K562 (cell line): ENCODE results near the gene ZBTB43. TPM values are rescaled to one million over a fixed set of nuclear protein-coding genes. Genes with fewer than 3 reads are reported as not detected.
A peak's percentile ranks its signal among the peaks of the same experiment; 100 is the strongest.

Experiments used
- ATF1 ChIP-seq, 2 experiments: fragments of 450-650 bp in 1 of 2; IDR thresholded peaks; 2 replicates each; pipeline ENCODE4 v1.6.1; 2016; ENCODE audit warnings: missing compliant biosample characterization in 1 of 2, missing genetic modification characterization in 1 of 2
- ATF7 ChIP-seq: fragments of 450-650 bp; IDR thresholded peaks from 2 replicates; pipeline ENCODE4 v1.7.1; 2014; ENCODE audit warnings: mild to moderate bottlenecking, moderate library complexity
- BHLHE40 ChIP-seq: IDR thresholded peaks from 2 replicates; pipeline ENCODE4 v1.6.1; 2011; ENCODE audit warnings: low read length, improper control_type of control experiment
- HDAC2 ChIP-seq: fragments of 450-650 bp; IDR thresholded peaks from 2 replicates; pipeline ENCODE4 v1.6.1; 2016; ENCODE audit warnings: mild to moderate bottlenecking
- HOMEZ ChIP-seq: fragments of 250-450 bp; sonication (Bioruptor Pico); IDR thresholded peaks from 2 replicates; pipeline ENCODE4 v1.4.0; 2020; ENCODE audit warnings: mild to moderate bottlenecking, moderate library complexity
- JUND ChIP-seq, 2 experiments: IDR thresholded peaks; 2 replicates in 1 of 2; 3 replicates in 1 of 2; pipeline ENCODE4 v1.6.1; 2011; ENCODE audit warnings: borderline replicate concordance in 2 of 2, low read depth in 2 of 2, low read length in 2 of 2, improper control_type of control experiment in 1 of 2, missing biosample characterization in 1 of 2, missing genetic modification characterization in 1 of 2, missing genetic modification reagents in 1 of 2
- MEIS2 ChIP-seq: fragments of 450-650 bp; IDR thresholded peaks from 2 replicates; pipeline ENCODE4 v1.6.1; 2014; ENCODE audit warnings: mild to moderate bottlenecking; ENCODE audit not compliant: partially characterized antibody
- NR3C1 ChIP-seq: sonication (generic); formaldehyde crosslinking; IDR thresholded peaks from 2 replicates; pipeline ENCODE4 v1.8.1; 2022; ENCODE audit warnings: missing genetic modification reagents
- POLR2A ChIP-seq: fragments of 450-650 bp; conservative IDR thresholded peaks from 2 replicates; pipeline ENCODE4 v1.6.1; 2016
- PTTG1 ChIP-seq: fragments of 450-650 bp; IDR thresholded peaks from 2 replicates; pipeline ENCODE4 v1.6.1; 2016; ENCODE audit warnings: low read depth, mild to moderate bottlenecking, missing genetic modification characterization, missing compliant biosample characterization
- PURB ChIP-seq: sonication (generic); formaldehyde crosslinking; IDR thresholded peaks from 2 replicates; pipeline ENCODE4 v1.9.0; 2021; ENCODE audit warnings: low read depth, mild to moderate bottlenecking, missing genetic modification reagents
- RBFOX2 ChIP-seq: fragments of 200-400 bp; formaldehyde crosslinking; IDR thresholded peaks from 2 replicates; pipeline ENCODE4 v1.6.1; 2017; ENCODE audit warnings: low read depth, mild to moderate bottlenecking, low read length, moderate library complexity
- RBM17 ChIP-seq: fragments of 200-400 bp; formaldehyde crosslinking; IDR thresholded peaks from 2 replicates; pipeline ENCODE4 v1.6.1; 2017; ENCODE audit warnings: low read depth, mild to moderate bottlenecking, low read length, borderline replicate concordance
- STAT6 ChIP-seq: sonication (generic); formaldehyde crosslinking; IDR thresholded peaks from 2 replicates; pipeline ENCODE4 v1.8.1; 2023; ENCODE audit warnings: mild to moderate bottlenecking, missing genetic modification reagents
- THAP12 ChIP-seq: fragments of 250-450 bp; sonication (Bioruptor Pico); IDR thresholded peaks from 2 replicates; pipeline ENCODE4 v1.9.0; 2021; ENCODE audit warnings: mild to moderate bottlenecking, inconsistent platforms
- YY1 ChIP-seq, 3 experiments: IDR thresholded peaks; 2 replicates each; pipeline ENCODE4 v1.6.1; 2011; ENCODE audit warnings: low read length in 2 of 3, mild to moderate bottlenecking in 2 of 3, moderate library complexity in 2 of 3, borderline replicate concordance in 1 of 3, control low read depth in 1 of 3, low read depth in 1 of 3; ENCODE audit not compliant: insufficient read depth in 3 of 3, insufficient replicate concordance in 2 of 3, control insufficient read depth in 1 of 3, insufficient read length in 1 of 3; ENCODE audit errors: extremely low read depth in 1 of 3
- ZBTB2 ChIP-seq: fragments of 450-650 bp; IDR thresholded peaks from 2 replicates; pipeline ENCODE4 v1.6.1; 2016; ENCODE audit warnings: antibody characterized with exemption
- polyA plus RNA-seq, 8 experiments: library from polyadenylated mRNA; depleted of rRNA in 4 of 8; stranded (reverse) in 5 of 8; unstranded in 3 of 8; fragments of >200 nt; fragmentation: Nextera tagmentation in 2 of 8; fragmentation: Illumina TruSeq in 1 of 8; extraction: Ambion mirVana in 2 of 8; extraction: Trizol in 1 of 8; gene quantifications; 2 replicates each; pipeline versions ENCODE4 v1.2.1 to v1.2.3, GENCODE V29; 2011 to 2014; ENCODE audit warnings: inconsistent platforms in 1 of 8, missing spikeins in 1 of 8
- total RNA-seq, 7 experiments: library from RNA; depleted of rRNA in 6 of 7; stranded (reverse); fragments of >200 nt in 6 of 7; fragmentation: Illumina TruSeq in 2 of 7; extraction: Trizol in 2 of 7; gene quantifications; 2 replicates each; pipeline versions ENCODE4 v1.2.1 to v1.2.3, GENCODE V29; 2011 to 2021; ENCODE audit warnings: low replicate concordance in 1 of 7

Gene ZBTB43
- total and polyA plus RNA-seq, 9 of the 15 experiments (the other 6 are each of a cell fraction or from before 2014, with no cell fraction given), result 3.9 to 17.2 (median 9.1) TPM

GRCh38 chr9:126763130-126763764, 41.6 kb upstream of the ZBTB43 start (continued):
- TF ChIP-seq YY1 (IDR thresholded peaks at IDR 0.05; ENCODE audit: borderline replicate concordance in 1 of 3, control insufficient read depth in 1 of 3, extremely low read depth in 1 of 3, insufficient read depth in 3 of 3, insufficient read length in 1 of 3, insufficient replicate concordance in 2 of 3, low read depth in 1 of 3, low read length in 2 of 3), result peak in 1 of 3 experiments; percentile 13
- no peak for TF ChIP-seq STAT6 (CRISPR knock-in tag)
- peak; percentile 44 for TF ChIP-seq BHLHE40
- TF ChIP-seq ATF7, result peak; percentile 63; the same call in 1 of the 2 replicates
- TF ChIP-seq HOMEZ (CRISPR knock-in tag), result no peak
- no peak for TF ChIP-seq RBFOX2
- peak; percentile 71 for TF ChIP-seq MEIS2
- no peak for TF ChIP-seq ZBTB2
- no peak for TF ChIP-seq THAP12 (CRISPR knock-in tag)
- TF ChIP-seq PTTG1 (tag), result no peak
- no peak for TF ChIP-seq ATF1 (CRISPR knock-in tag; IDR thresholded peaks at IDR 0.05)
- TF ChIP-seq ATF1 (tag; IDR thresholded peaks at IDR 0.05), result peak; percentile 22; the same call in 1 of the 2 replicates
- no peak for TF ChIP-seq RBM17
- no peak for TF ChIP-seq HDAC2
- peak; percentile 14; the same call in 1 of the 2 replicates for TF ChIP-seq JUND (IDR thresholded peaks at IDR 0.05; ENCODE audit: borderline replicate concordance, low read depth, low read length)
- TF ChIP-seq JUND (tag; IDR thresholded peaks at IDR 0.05; ENCODE audit: borderline replicate concordance, low read depth, low read length), result no peak
- TF ChIP-seq NR3C1 (CRISPR knock-in tag), result no peak
- TF ChIP-seq PURB (CRISPR knock-in tag), result no peak
- TF ChIP-seq POLR2A, result 0 out of 2 replicates have a peak, but pooled peaks have one; percentile 23
